Measurements from ENCODE around the gene KRTAP12-1. TPM values are rescaled to one million over a fixed set of nuclear protein-coding genes. Genes with fewer than 3 reads are reported as not detected.
"Not testable (repeated sequence)": the region's sequence is repeated elsewhere in the genome, so short reads cannot be mapped to it uniquely, and the experiment has no call there.

KRTAP12-1 gene
- total RNA-seq, 1 donor from 2014 or later = not detected

- H3K9me3 ChIP-seq (ENCODE audit: insufficient read depth, low read depth, low read length) = peaks cover 6% of the 10 kb centered on the region
- no peaks in the 10 kb centered on the region for H3K4me1 ChIP-seq (ENCODE audit: insufficient read depth, low read length)
- Mint-ChIP-seq H3K4me3 (ENCODE audit: unreplicated experiment) (no peak overlapping the region), H3K27me3 (ENCODE audit: low read depth, unreplicated experiment) (peaks cover 32% of the 10 kb centered on the region), H3K27ac (ENCODE audit: unreplicated experiment) (no peak overlapping the region), H3K9me3 (ENCODE audit: unreplicated experiment) (peaks cover 16% of the 10 kb centered on the region), H3K36me3 (ENCODE audit: low read depth, unreplicated experiment) (no peaks in the 10 kb centered on the region), H3K4me1 (ENCODE audit: low read depth, unreplicated experiment) (no peaks in the 10 kb centered on the region)
- no peak overlapping the region for H3K9ac ChIP-seq (ENCODE audit: low read length)
- H3K79me2 ChIP-seq (ENCODE audit: insufficient read depth, low read length) = no peaks in the 10 kb centered on the region
- no peaks in the 10 kb centered on the region for H3K27me3 ChIP-seq (ENCODE audit: insufficient read depth, low read length)
- DNase-seq (ENCODE audit: low read depth) (no peak), FAIRE-seq (no peak)
- H4K20me1 ChIP-seq (ENCODE audit: insufficient read depth, low read length) = no peaks in the 10 kb centered on the region
- H3K4me2 ChIP-seq (ENCODE audit: low read length) = no peak overlapping the region
- TF ChIP-seq CTCF (IDR thresholded peaks at IDR 0.05; ENCODE audit: insufficient read depth, low read depth, low read length) (no peak), EZH2 (IDR thresholded peaks at IDR 0.05; ENCODE audit: insufficient read depth, low read length) (no peak)
- no peaks in the 10 kb centered on the region for H3K36me3 ChIP-seq (ENCODE audit: insufficient read depth, low read length)
- no peak overlapping the region for H3K4me3 ChIP-seq (ENCODE audit: insufficient read depth, low read depth, low read length)
- no peak overlapping the region for H3K27ac ChIP-seq (ENCODE audit: low read depth, low read length)
- H2AFZ ChIP-seq (ENCODE audit: low read depth, low read length) = no peak overlapping the region
Measured at GRCh38 chr21:44649521-44650100, 32.4 kb downstream of the KRTAP12-1 start.

DNA sequence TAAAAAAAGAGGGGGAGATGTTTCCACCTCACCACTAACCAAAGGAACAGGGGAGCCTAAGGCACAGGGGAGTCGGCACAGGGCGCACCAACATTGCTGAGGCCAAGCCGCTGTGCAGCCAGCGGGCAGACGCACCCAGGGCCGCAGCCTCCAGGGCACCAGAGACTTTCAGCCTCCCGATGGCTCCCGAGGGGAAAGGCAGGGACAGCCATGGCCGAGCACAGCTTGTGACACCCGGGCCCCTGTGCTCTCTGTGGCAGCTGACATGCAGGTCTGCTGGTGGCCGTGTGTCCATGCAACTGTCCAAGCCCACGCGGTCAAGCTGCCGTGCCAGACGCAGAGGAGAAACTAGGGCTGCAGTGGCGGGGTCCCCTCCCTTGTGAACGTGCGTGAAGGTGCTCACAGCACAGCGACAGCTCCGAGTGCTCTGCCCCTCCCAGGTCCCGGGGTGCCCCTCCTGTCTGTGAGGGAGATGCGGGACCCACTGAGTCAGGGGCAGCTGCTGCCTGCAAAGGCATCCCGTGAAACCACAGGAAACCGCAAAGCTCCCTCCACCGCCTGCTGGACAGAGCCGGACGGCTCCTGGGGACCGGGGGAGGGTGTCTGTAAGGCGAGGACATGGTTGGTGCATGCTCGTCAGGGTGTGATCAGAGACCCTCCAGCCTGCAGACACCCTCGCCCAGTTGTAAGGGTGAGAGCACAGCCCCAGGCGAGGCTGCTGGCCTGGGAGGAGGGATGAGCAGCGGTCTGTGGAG is 33.2 kb downstream of the KRTAP12-1 start:
- TF ChIP-seq EZH2 (IDR thresholded peaks at IDR 0.05; ENCODE audit: insufficient read depth, low read length) (no peak), CTCF (IDR thresholded peaks at IDR 0.05; ENCODE audit: insufficient read depth, low read depth, low read length) (no peak)
- H2AFZ ChIP-seq (ENCODE audit: low read depth, low read length) = no peak overlapping the region
- no peaks in the 10 kb centered on the region for H3K27me3 ChIP-seq (ENCODE audit: insufficient read depth, low read length)
- no peak overlapping the region for H3K9ac ChIP-seq (ENCODE audit: low read length)
- Mint-ChIP-seq H3K4me1 (ENCODE audit: low read depth, unreplicated experiment) (no peaks in the 10 kb centered on the region), H3K36me3 (ENCODE audit: low read depth, unreplicated experiment) (no peaks in the 10 kb centered on the region), H3K27me3 (ENCODE audit: low read depth, unreplicated experiment) (peaks cover 31% of the 10 kb centered on the region), H3K9me3 (ENCODE audit: unreplicated experiment) (peaks cover 25% of the 10 kb centered on the region), H3K4me3 (ENCODE audit: unreplicated experiment) (no peak overlapping the region), H3K27ac (ENCODE audit: unreplicated experiment) (no peak overlapping the region)
- no peaks in the 10 kb centered on the region for H4K20me1 ChIP-seq (ENCODE audit: insufficient read depth, low read length)
- DNase-seq (ENCODE audit: low read depth) = no peak
- no peak for FAIRE-seq
- H3K36me3 ChIP-seq (ENCODE audit: insufficient read depth, low read length) = no peaks in the 10 kb centered on the region
- H3K4me3 ChIP-seq (ENCODE audit: insufficient read depth, low read depth, low read length) = no peak overlapping the region
- H3K4me1 ChIP-seq (ENCODE audit: insufficient read depth, low read length) = no peaks in the 10 kb centered on the region
- H3K27ac ChIP-seq (ENCODE audit: low read depth, low read length) = no peak overlapping the region
- peaks cover 6% of the 10 kb centered on the region for H3K9me3 ChIP-seq (ENCODE audit: insufficient read depth, low read depth, low read length)
- no peaks in the 10 kb centered on the region for H3K79me2 ChIP-seq (ENCODE audit: insufficient read depth, low read length)
- no peak overlapping the region for H3K4me2 ChIP-seq (ENCODE audit: low read length)

DNA sequence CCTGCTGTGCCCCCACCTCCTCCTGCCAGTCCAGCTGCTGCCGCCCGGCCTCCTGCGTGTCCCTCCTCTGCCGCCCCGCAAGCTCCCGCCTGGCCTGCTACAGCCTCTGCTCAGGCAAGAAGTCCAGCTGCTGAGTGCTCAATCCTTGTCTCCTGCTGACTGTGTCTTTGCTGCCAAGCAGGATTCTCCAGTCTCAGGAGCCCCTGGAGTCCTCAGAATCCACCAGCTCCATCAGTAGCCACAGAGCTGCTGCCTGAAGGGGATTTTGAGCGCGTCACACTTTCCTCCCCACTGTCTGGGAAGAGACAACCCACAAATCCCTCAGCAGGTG is 34.8 kb downstream of the KRTAP12-1 start:
- no peak overlapping the region for H2AFZ ChIP-seq (ENCODE audit: low read depth, low read length)
- no peak overlapping the region for H3K9ac ChIP-seq (ENCODE audit: low read length)
- no peak overlapping the region for H3K4me2 ChIP-seq (ENCODE audit: low read length)
- no peaks in the 10 kb centered on the region for H3K36me3 ChIP-seq (ENCODE audit: insufficient read depth, low read length)
- H3K27me3 ChIP-seq (ENCODE audit: insufficient read depth, low read length) = no peaks in the 10 kb centered on the region
- FAIRE-seq (no peak), DNase-seq (ENCODE audit: low read depth) (no peak)
- H3K4me3 ChIP-seq (ENCODE audit: insufficient read depth, low read depth, low read length) = no peak overlapping the region
- no peak overlapping the region for H3K27ac ChIP-seq (ENCODE audit: low read depth, low read length)
- H3K79me2 ChIP-seq (ENCODE audit: insufficient read depth, low read length) = no peaks in the 10 kb centered on the region
- H3K4me3 Mint-ChIP-seq (ENCODE audit: unreplicated experiment) = no peak overlapping the region
- H4K20me1 ChIP-seq (ENCODE audit: insufficient read depth, low read length) = no peaks in the 10 kb centered on the region
- H3K4me1 Mint-ChIP-seq (ENCODE audit: low read depth, unreplicated experiment) = no peaks in the 10 kb centered on the region
- no peak for TF ChIP-seq CTCF (IDR thresholded peaks at IDR 0.05; ENCODE audit: insufficient read depth, low read depth, low read length)
- no peak for TF ChIP-seq EZH2 (IDR thresholded peaks at IDR 0.05; ENCODE audit: insufficient read depth, low read length)
- peaks cover 23% of the 10 kb centered on the region for H3K9me3 Mint-ChIP-seq (ENCODE audit: unreplicated experiment)
- peaks cover 6% of the 10 kb centered on the region for H3K9me3 ChIP-seq (ENCODE audit: insufficient read depth, low read depth, low read length)
- H3K27me3 Mint-ChIP-seq (ENCODE audit: low read depth, unreplicated experiment) = peaks cover 31% of the 10 kb centered on the region
- H3K27ac Mint-ChIP-seq (ENCODE audit: unreplicated experiment) = no peak overlapping the region
- no peaks in the 10 kb centered on the region for H3K36me3 Mint-ChIP-seq (ENCODE audit: low read depth, unreplicated experiment)
- H3K4me1 ChIP-seq (ENCODE audit: insufficient read depth, low read length) = no peaks in the 10 kb centered on the region

- not testable (repeated sequence) for H3K36me3 ChIP-seq (ENCODE audit: insufficient read depth, low read length); H3K4me2 ChIP-seq (ENCODE audit: low read length); H3K27ac ChIP-seq (ENCODE audit: low read depth, low read length); H4K20me1 ChIP-seq (ENCODE audit: insufficient read depth, low read length); H3K4me1 Mint-ChIP-seq (ENCODE audit: low read depth, unreplicated experiment); H3K27ac Mint-ChIP-seq (ENCODE audit: unreplicated experiment); H2AFZ ChIP-seq (ENCODE audit: low read depth, low read length); H3K4me1 ChIP-seq (ENCODE audit: insufficient read depth, low read length); H3K4me3 Mint-ChIP-seq (ENCODE audit: unreplicated experiment); H3K36me3 Mint-ChIP-seq (ENCODE audit: low read depth, unreplicated experiment); H3K9me3 ChIP-seq (ENCODE audit: insufficient read depth, low read depth, low read length); DNase-seq (ENCODE audit: low read depth); H3K79me2 ChIP-seq (ENCODE audit: insufficient read depth, low read length); H3K27me3 ChIP-seq (ENCODE audit: insufficient read depth, low read length); H3K9ac ChIP-seq (ENCODE audit: low read length); FAIRE-seq; H3K4me3 ChIP-seq (ENCODE audit: insufficient read depth, low read depth, low read length)
- Mint-ChIP-seq H3K27me3 (ENCODE audit: low read depth, unreplicated experiment) (peaks cover 31% of the 10 kb centered on the region), H3K9me3 (ENCODE audit: unreplicated experiment) (peaks cover 23% of the 10 kb centered on the region)
Measured at GRCh38 chr21:44646366-44647221, 35.4 kb downstream of the KRTAP12-1 start, which contains the start of gene KRTAP10-11. Gene KRTAP10-11, plus strand, starts transcription at chr21:44646414. Its CDS starts 45 bp downstream, at chr21:44646459.
